A172 (cell line): ENCODE measurements around the gene HACD2. TPM values are rescaled to one million over a fixed set of nuclear protein-coding genes. Genes with fewer than 3 reads are reported as not detected.
"Not testable (repeated sequence)": the region's sequence is repeated elsewhere in the genome, so short reads cannot be mapped to it uniquely, and the experiment has no call there.

Experiments
- DNase-seq: peaks from one replicate; pipeline ENCODE4 v3.0.0-alpha.2; 2015; ENCODE audit warnings: low spot score
- total RNA-seq: library from RNA; depleted of rRNA; stranded (reverse); fragments of >200 nt; shearing (Covaris generic); gene quantifications from 2 replicates; pipeline ENCODE4 v1.2.3, GENCODE V29; 2014

The HACD2 gene
- total RNA-seq, 1 experiment from 2014 or later = 45.3 TPM

GRCh38 chr3:123525433-123525832 lies 59.4 kb downstream of the HACD2 start:
- no peak for DNase-seq

GRCh38 chr3:123524981-123525380 lies 59.9 kb downstream of the HACD2 start:
- no peak for DNase-seq

GRCh38 chr3:123523023-123523412 lies 61.8 kb downstream of the HACD2 start:
- DNase-seq = no peak

GRCh38 chr3:123522320-123523022 lies 62.4 kb downstream of the HACD2 start:
- no peak for DNase-seq

GRCh38 chr3:123521179-123521969 lies 63.5 kb downstream of the HACD2 start:
- DNase-seq = no peak

GRCh38 chr3:123520656-123521055 lies 64.2 kb downstream of the HACD2 start:
- DNase-seq = no peak

GRCh38 chr3:123518892-123519485 lies 65.9 kb downstream of the HACD2 start:
- DNase-seq = no peak

- DNase-seq = no peak
These were observed 73.1 kb downstream of the HACD2 start for GRCh38 chr3:123511726-123512125.

- no peak for DNase-seq
These were observed 73.8 kb downstream of the HACD2 start for GRCh38 chr3:123511084-123511483.

- DNase-seq = no peak
These were observed 76.7 kb downstream of the HACD2 start for GRCh38 chr3:123508178-123508577.

- DNase-seq = no peak
These were observed 79.0 kb downstream of the HACD2 start for GRCh38 chr3:123505820-123506219.

GRCh38 chr3:123503203-123503602 lies 81.7 kb downstream of the HACD2 start:
- DNase-seq = no peak

- no peak for DNase-seq
These were observed 85.5 kb downstream of the HACD2 start for GRCh38 chr3:123499322-123499721.

GRCh38 chr3:123498761-123499160 lies 86.1 kb downstream of the HACD2 start:
- no peak for DNase-seq

GRCh38 chr3:123493912-123494311 lies 90.9 kb downstream of the HACD2 start:
- no peak for DNase-seq

GRCh38 chr3:123491966-123492587 lies 92.8 kb downstream of the HACD2 start:
- no peak for DNase-seq

- DNase-seq = peak; percentile 43
These were observed 95.4 kb downstream of the HACD2 start for GRCh38 chr3:123489400-123490004.

- DNase-seq = no peak
These were observed 96.1 kb downstream of the HACD2 start for GRCh38 chr3:123488645-123489347.

GRCh38 chr3:123487063-123487462 lies 97.8 kb downstream of the HACD2 start:
- not testable (repeated sequence) for DNase-seq

GRCh38 chr3:123486460-123486859 lies 98.4 kb downstream of the HACD2 start:
- DNase-seq = no peak

- no peak for DNase-seq
These were observed 99.3 kb downstream of the HACD2 start for GRCh38 chr3:123485551-123485950.
